Measurements from ENCODE around the gene RHO.

DNA sequence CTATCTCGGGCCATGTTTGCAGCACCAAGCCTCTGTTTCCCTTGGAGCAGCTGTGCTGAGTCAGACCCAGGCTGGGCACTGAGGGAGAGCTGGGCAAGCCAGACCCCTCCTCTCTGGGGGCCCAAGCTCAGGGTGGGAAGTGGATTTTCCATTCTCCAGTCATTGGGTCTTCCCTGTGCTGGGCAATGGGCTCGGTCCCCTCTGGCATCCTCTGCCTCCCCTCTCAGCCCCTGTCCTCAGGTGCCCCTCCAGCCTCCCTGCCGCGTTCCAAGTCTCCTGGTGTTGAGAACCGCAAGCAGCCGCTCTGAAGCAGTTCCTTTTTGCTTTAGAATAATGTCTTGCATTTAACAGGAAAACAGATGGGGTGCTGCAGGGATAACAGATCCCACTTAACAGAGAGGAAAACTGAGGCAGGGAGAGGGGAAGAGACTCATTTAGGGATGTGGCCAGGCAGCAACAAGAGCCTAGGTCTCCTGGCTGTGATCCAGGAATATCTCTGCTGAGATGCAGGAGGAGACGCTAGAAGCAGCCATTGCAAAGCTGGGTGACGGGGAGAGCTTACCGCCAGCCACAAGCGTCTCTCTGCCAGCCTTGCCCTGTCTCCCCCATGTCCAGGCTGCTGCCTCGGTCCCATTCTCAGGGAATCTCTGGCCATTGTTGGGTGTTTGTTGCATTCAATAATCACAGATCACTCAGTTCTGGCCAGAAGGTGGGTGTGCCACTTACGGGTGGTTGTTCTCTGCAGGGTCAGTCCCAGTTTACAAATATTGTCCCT lies 1.2 kb downstream of the RHO start:
- TF ChIP-seq, protein P1, sequence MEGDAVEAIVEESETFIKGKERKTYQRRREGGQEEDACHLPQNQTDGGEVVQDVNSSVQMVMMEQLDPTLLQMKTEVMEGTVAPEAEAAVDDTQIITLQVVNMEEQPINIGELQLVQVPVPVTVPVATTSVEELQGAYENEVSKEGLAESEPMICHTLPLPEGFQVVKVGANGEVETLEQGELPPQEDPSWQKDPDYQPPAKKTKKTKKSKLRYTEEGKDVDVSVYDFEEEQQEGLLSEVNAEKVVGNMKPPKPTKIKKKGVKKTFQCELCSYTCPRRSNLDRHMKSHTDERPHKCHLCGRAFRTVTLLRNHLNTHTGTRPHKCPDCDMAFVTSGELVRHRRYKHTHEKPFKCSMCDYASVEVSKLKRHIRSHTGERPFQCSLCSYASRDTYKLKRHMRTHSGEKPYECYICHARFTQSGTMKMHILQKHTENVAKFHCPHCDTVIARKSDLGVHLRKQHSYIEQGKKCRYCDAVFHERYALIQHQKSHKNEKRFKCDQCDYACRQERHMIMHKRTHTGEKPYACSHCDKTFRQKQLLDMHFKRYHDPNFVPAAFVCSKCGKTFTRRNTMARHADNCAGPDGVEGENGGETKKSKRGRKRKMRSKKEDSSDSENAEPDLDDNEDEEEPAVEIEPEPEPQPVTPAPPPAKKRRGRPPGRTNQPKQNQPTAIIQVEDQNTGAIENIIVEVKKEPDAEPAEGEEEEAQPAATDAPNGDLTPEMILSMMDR (IDR thresholded peaks at IDR 0.05; ENCODE audit: low read length), result no peak
- TF ChIP-seq EZH2phosphoT487 (IDR thresholded peaks at IDR 0.05; ENCODE audit: low read length) (no peak), EZH2 (optimal IDR thresholded peaks at IDR 0.05; ENCODE audit: low read depth, low read length) (no peak)

Measured in MM.1S (cell line).